GM12864 (cell line): Measurements from ENCODE around the gene GALNT2.

ENCODE experiments used
- DNase-seq: peaks from one replicate; pipeline ENCODE4 v3.0.0-alpha.2; 2011; ENCODE audit warnings: low read depth
- H3K4me3 ChIP-seq: 2 replicates; pipeline ENCODE4 v1.5.1; 2011; ENCODE audit warnings: mild to moderate bottlenecking, low read depth, low read length, control low read depth
- TF ChIP-seq, protein P1 (sequence below): IDR thresholded peaks from 2 replicates; pipeline ENCODE4 v1.5.1; 2011; ENCODE audit warnings: low read depth, mild to moderate bottlenecking, moderate library complexity, low read length, control low read depth, inconsistent platforms; ENCODE audit errors: missing control alignments

Gene GALNT2

DNA sequence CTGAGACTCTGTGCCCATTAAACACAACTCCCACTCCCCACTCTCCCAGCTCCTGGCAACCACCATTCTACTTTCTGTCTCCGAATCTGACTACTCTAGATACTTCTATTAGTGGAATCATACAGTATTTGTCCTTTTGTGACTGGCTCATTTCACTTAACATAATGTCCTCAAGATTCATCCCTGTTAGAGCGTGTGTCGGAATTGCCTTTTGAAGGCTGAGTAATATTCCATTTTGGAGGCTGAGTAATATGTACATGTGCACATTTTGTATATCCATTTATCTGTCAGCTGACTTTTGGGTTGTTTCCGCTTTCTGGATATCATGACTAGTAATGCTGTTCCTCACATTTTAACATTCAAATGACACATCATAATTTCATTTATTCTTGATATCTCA lies 30.3 kb downstream of the GALNT2 start:
- no peak overlapping the region for H3K4me3 ChIP-seq
- TF ChIP-seq, protein P1, sequence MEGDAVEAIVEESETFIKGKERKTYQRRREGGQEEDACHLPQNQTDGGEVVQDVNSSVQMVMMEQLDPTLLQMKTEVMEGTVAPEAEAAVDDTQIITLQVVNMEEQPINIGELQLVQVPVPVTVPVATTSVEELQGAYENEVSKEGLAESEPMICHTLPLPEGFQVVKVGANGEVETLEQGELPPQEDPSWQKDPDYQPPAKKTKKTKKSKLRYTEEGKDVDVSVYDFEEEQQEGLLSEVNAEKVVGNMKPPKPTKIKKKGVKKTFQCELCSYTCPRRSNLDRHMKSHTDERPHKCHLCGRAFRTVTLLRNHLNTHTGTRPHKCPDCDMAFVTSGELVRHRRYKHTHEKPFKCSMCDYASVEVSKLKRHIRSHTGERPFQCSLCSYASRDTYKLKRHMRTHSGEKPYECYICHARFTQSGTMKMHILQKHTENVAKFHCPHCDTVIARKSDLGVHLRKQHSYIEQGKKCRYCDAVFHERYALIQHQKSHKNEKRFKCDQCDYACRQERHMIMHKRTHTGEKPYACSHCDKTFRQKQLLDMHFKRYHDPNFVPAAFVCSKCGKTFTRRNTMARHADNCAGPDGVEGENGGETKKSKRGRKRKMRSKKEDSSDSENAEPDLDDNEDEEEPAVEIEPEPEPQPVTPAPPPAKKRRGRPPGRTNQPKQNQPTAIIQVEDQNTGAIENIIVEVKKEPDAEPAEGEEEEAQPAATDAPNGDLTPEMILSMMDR, result no peak
- DNase-seq, result no peak

DNA sequence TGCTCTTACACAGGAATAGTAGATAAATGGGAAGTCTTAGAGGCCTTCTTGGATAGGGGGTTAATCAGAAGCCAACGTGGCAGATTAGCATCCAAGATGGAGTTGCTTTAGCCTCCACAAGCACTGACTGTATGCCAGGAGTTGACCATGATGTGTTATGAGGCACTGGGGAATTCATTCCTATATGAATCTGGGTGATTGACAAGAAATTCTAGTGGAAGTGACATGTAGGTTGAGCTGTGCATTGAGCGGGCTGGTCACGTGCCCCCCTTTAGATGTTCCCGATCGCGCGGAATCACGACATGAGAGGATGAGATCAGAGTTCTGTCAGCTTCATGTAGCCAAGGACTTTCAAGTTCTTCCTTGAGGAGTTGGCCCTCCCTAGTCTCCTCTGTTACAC lies 31.7 kb downstream of the GALNT2 start:
- TF ChIP-seq, protein P1, result no peak
- no peak for DNase-seq
- H3K4me3 ChIP-seq, result no peak overlapping the region

GRCh38 chr1:230099465-230099864 lies 32.4 kb downstream of the GALNT2 start:
- H3K4me3 ChIP-seq, result no peak overlapping the region
- no peak for DNase-seq
- TF ChIP-seq, protein P1, result no peak

GRCh38 chr1:230100932-230101331 lies 33.9 kb downstream of the GALNT2 start:
- no peak for DNase-seq
- H3K4me3 ChIP-seq, result no peak overlapping the region
- TF ChIP-seq, protein P1, result no peak

DNA sequence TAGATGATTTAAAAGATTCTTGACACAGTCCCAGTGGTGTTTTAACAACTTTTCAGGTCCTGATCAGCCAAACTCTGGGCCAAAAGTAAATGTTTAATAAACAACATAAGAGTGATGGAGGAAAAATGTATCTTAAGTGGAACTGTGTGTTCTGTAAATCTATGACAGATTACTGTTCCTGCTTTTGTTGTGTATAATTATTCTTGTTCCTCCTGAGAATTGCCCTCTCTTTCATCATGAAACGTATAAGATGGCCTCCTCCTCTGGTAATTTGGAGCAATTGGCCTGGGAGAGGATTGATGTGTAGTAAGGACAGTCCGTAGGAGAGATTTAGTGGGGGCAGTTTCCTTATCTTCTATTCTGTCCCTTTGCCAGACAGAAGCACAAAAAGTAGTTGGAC lies 34.5 kb downstream of the GALNT2 start:
- TF ChIP-seq, protein P1, result no peak
- no peak overlapping the region for H3K4me3 ChIP-seq
- DNase-seq, result no peak

GRCh38 chr1:230102046-230102445 lies 35.0 kb downstream of the GALNT2 start:
- TF ChIP-seq, protein P1, result no peak

DNA sequence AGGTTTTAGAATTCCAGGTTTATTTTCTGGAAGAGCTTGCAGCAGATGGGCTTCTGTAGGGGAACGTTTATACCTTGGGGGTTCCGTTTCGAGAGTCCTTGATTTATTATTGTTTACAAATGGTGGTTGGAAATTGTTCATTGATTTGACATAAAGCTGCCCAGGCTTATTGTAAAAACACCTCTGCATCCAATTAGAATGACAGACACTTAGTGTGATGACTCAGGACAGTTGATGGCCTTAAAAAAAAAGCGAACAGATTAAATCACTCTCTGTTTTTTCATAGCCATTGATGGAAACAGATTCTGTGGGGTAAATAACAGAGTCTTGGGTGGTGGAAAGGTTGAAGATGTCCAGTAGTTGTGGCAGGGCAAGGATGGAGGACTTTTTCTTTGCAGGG lies 35.4 kb downstream of the GALNT2 start:
- TF ChIP-seq, protein P1, result no peak
- H3K4me3 ChIP-seq, result no peak overlapping the region
- no peak for DNase-seq

More at GRCh38 chr1:230102046-230102445, 35.0 kb downstream of the GALNT2 start:
- DNase-seq, result no peak
- H3K4me3 ChIP-seq, result no peak overlapping the region
